GM12878 (cell line): Measurements from ENCODE around the gene MAPKBP1. TPM values are rescaled to one million over a fixed set of nuclear protein-coding genes. Genes with fewer than 3 reads are reported as not detected.

Experiments used
- ATAC-seq: fragments of 200-7000 bp; cut with Tn5 transposase; 3 replicates; pipeline ENCODE4 v1.9.1; 2020; ENCODE audit warnings: mild to moderate bottlenecking, moderate library complexity
- BruUV-seq: library from RNA; stranded (reverse); fragments of 400-500 nt; replicated peaks from 2 replicates; lab custom pipeline; 2021; lab: Mats Ljungman, UMichigan
- CTCF ChIA-PET: fragments of 300-600 bp; sonication (Branson Sonifier 250); formaldehyde crosslinking; extraction: SDS; loops from one replicate; lab custom pipeline; 2021; ENCODE audit warnings: inconsistent platforms; lab: Yijun Ruan, JAX
- POLR2A ChIA-PET: fragments of 350-600 bp; formaldehyde crosslinking; extraction: SDS; loops from one replicate; lab custom pipeline; 2021; ENCODE audit warnings: inconsistent platforms; lab: Charles Lee
- RAD21 ChIA-PET: fragments of 300-600 bp; sonication (Branson Sonifier 250); formaldehyde crosslinking; loops from one replicate; lab custom pipeline; 2023; ENCODE audit warnings: antibody characterized with exemption; ENCODE audit not compliant: unreplicated experiment; lab: Charles Lee
- SMC1A ChIA-PET: fragments of 300-600 bp; sonication (Branson Sonifier 250); formaldehyde crosslinking; loops from one replicate; lab custom pipeline; 2023; ENCODE audit not compliant: unreplicated experiment, uncharacterized antibody; lab: Charles Lee
- DNase-seq: peaks from one replicate; pipeline ENCODE4 v3.0.0-alpha.2; 2011; ENCODE audit warnings: low read depth, low spot score
- FAIRE-seq: peaks from 3 replicates; lab custom pipeline; 2011; peaks lifted over from hg19 to GRCh38; lab: Jason Lieb, UNC
- H2AFZ ChIP-seq: 2 replicates; pipeline ENCODE4 v1.6.0; 2011; ENCODE audit warnings: low read depth, low read length, control low read depth; ENCODE audit not compliant: control insufficient read depth
- H3K27ac ChIP-seq: 2 replicates; pipeline ENCODE4 v1.5.1; 2011; ENCODE audit warnings: control low read depth; ENCODE audit not compliant: control insufficient read depth, insufficient read depth
- H3K27me3 ChIP-seq, 2 experiments: replicated peaks in 1 of 2; 2 replicates each; pipeline versions ENCODE4 v1.6.0 to v1.6.1; 2011; ENCODE audit warnings: low read length in 1 of 2; ENCODE audit not compliant: control insufficient read depth in 2 of 2, insufficient read depth in 2 of 2
- H3K36me3 ChIP-seq, 2 experiments: 2 replicates each; pipeline ENCODE4 v1.5.1; 2011; ENCODE audit warnings: low read length in 1 of 2; ENCODE audit not compliant: control insufficient read depth in 2 of 2, insufficient read depth in 2 of 2
- H3K4me1 ChIP-seq: 2 replicates; pipeline ENCODE4 v1.6.1; 2011; ENCODE audit warnings: mild to moderate bottlenecking, low read length, moderate library complexity, mixed read lengths; ENCODE audit not compliant: control insufficient read depth, insufficient read depth
- H3K4me2 ChIP-seq: 2 replicates; pipeline ENCODE4 v1.6.0; 2011; ENCODE audit warnings: control low read depth; ENCODE audit not compliant: control insufficient read depth, insufficient read depth
- H3K4me3 ChIP-seq: fragments of 200-600 bp; sonication (generic); 2 replicates; pipeline ENCODE4 v1.5.1; 2016
- H3K79me2 ChIP-seq: 2 replicates; pipeline ENCODE4 v1.6.0; 2011; ENCODE audit warnings: low read length; ENCODE audit not compliant: control insufficient read depth, insufficient read depth
- H3K9ac ChIP-seq: 2 replicates; pipeline ENCODE4 v1.8.0; 2011; ENCODE audit warnings: low read length, control low read depth, mixed read lengths; ENCODE audit not compliant: control insufficient read depth, insufficient read depth
- H3K9me3 ChIP-seq: replicated peaks from 3 replicates; pipeline ENCODE4 v1.5.1; 2011; ENCODE audit warnings: mild to moderate bottlenecking, low read length; ENCODE audit not compliant: control insufficient read depth, insufficient read depth
- H4K20me1 ChIP-seq: 2 replicates; pipeline ENCODE4 v1.6.0; 2011; ENCODE audit not compliant: control insufficient read depth, insufficient read depth
- BMI1 ChIP-seq: fragments of 450-650 bp; IDR thresholded peaks from 2 replicates; pipeline ENCODE4 v1.6.1; 2016; ENCODE audit warnings: mild to moderate bottlenecking, moderate library complexity, borderline replicate concordance
- DPF2 ChIP-seq: fragments of 450-650 bp; IDR thresholded peaks from 2 replicates; pipeline ENCODE4 v1.6.1; 2017; ENCODE audit warnings: mild to moderate bottlenecking
- FOS ChIP-seq: IDR thresholded peaks from 3 replicates; pipeline ENCODE4 v1.6.1; 2011; ENCODE audit warnings: borderline replicate concordance; ENCODE audit not compliant: insufficient read length; ENCODE audit errors: extremely low read depth
- MYB ChIP-seq: fragments of 150-350 bp; IDR thresholded peaks from 2 replicates; pipeline ENCODE4 v1.6.1; 2014; ENCODE audit warnings: mild to moderate bottlenecking, low read depth, low read length, borderline replicate concordance
- RELB ChIP-seq: fragments of 450-650 bp; IDR thresholded peaks from 2 replicates; pipeline ENCODE4 v1.6.1; 2017; ENCODE audit warnings: low read depth, mild to moderate bottlenecking, moderate library complexity
- SREBF2 ChIP-seq: IDR thresholded peaks from 2 replicates; pipeline ENCODE4 v1.6.1; 2012; ENCODE audit warnings: mild to moderate bottlenecking, low read length
- SUZ12 ChIP-seq: fragments of 200-600 bp; sonication (generic); IDR thresholded peaks from one replicate; pipeline ENCODE4 v1.6.1; 2018; ENCODE audit warnings: antibody characterized with exemption, mild to moderate bottlenecking; ENCODE audit not compliant: unreplicated experiment
- TAF1 ChIP-seq: IDR thresholded peaks from 2 replicates; pipeline ENCODE4 v1.6.1; 2011; ENCODE audit warnings: mild to moderate bottlenecking, low read depth, low read length, borderline replicate concordance
- TARDBP ChIP-seq: IDR thresholded peaks from 2 replicates; pipeline ENCODE4 v1.6.1; 2016; ENCODE audit warnings: borderline replicate concordance
- USF1 ChIP-seq: IDR thresholded peaks from 2 replicates; pipeline ENCODE4 v1.6.1; 2011; ENCODE audit warnings: borderline replicate concordance, low read depth, mild to moderate bottlenecking, moderate library complexity, mixed read lengths, low read length; ENCODE audit not compliant: insufficient read depth; ENCODE audit errors: extremely low read length
- WGBS: methylation state at CpG from one replicate; pipeline ENCODE4 v1.1.6; 2016; ENCODE audit warnings: low lambda C conversion rate; ENCODE audit not compliant: insufficient replicate concordance, insufficient coverage; ENCODE audit errors: missing lambda C conversion rate; 5-methylcytosine and 5-hydroxymethylcytosine counted together
- in situ Hi-C: fragments of 300-500 bp; cut with MboI; formaldehyde crosslinking; loops from 9 replicates; pipeline ENCODE4 v1.14.3; 2018; ENCODE audit warnings: mixed read lengths
- intact Hi-C: fragments of 100-400 bp; cut with micrococcal nuclease; formaldehyde crosslinking; loops from one replicate; pipeline ENCODE4 v1.14.2; 2022; ENCODE audit not compliant: unreplicated experiment
- polyA plus RNA-seq, 11 experiments: library from polyadenylated mRNA; depleted of rRNA in 4 of 11; unstranded in 6 of 11; stranded (reverse) in 5 of 11; fragments of >200 nt; fragmentation: Nextera tagmentation in 4 of 11; fragmentation: Illumina TruSeq in 1 of 11; extraction: Ambion mirVana in 4 of 11; extraction: Trizol in 1 of 11; gene quantifications; 1 replicate in 1 of 11; 2 replicates in 10 of 11; pipeline versions ENCODE4 v1.2.1 to v1.2.3, GENCODE V29; 2011 to 2016; ENCODE audit warnings: inconsistent platforms in 2 of 11, missing spikeins in 2 of 11, low read depth in 1 of 11
- total RNA-seq, 4 experiments: library from RNA; depleted of rRNA in 3 of 4; stranded (reverse); fragments of >200 nt in 3 of 4; fragmentation: Illumina TruSeq in 1 of 4; extraction: Trizol in 1 of 4; gene quantifications; 2 replicates each; pipeline versions ENCODE4 v1.2.1 to v1.2.3, GENCODE V29; 2013 to 2021

MAPKBP1 gene
- total and polyA plus RNA-seq, 10 of the 15 experiments (the other 5 are each of a cell fraction or from before 2014, with no cell fraction given) = 0.44 to 19.0 (median 7.3) TPM

GRCh38 chr15:41847981-41848380 is 73.7 kb downstream of the MAPKBP1 start:
- H3K9ac ChIP-seq = no peak overlapping the region
- no peak overlapping the region for H2AFZ ChIP-seq
- no peak overlapping the region for H3K4me3 ChIP-seq
- no peak overlapping the region for H3K27ac ChIP-seq
- in situ Hi-C loops (no loop called here), intact Hi-C loops (no loop called here)
- no peaks in the 10 kb centered on the region for H3K79me2 ChIP-seq
- no peaks in the 10 kb centered on the region for H3K27me3 ChIP-seq
- no peak for FAIRE-seq
- H3K4me2 ChIP-seq = no peak overlapping the region
- no peaks in the 10 kb centered on the region for H3K9me3 ChIP-seq
- WGBS = 95% methylated on average over 9 of the region's 9 CpGs
- H3K36me3 ChIP-seq = no peaks in the 10 kb centered on the region; a peak in 1 of 4 replicates
- DNase-seq = no peak
- RAD21 ChIA-PET = no interaction called here
- TF ChIP-seq MYB (no peak), SUZ12 (no peak), TARDBP (no peak), FOS (no peak), SREBF2 (no peak), RELB (no peak), USF1 (no peak), DPF2 (no peak), TAF1 (no peak), BMI1 (no peak)
- CTCF ChIA-PET = no interaction called here
- BruUV-seq = no TSS peak
- no peaks in the 10 kb centered on the region for H3K4me1 ChIP-seq
- SMC1A ChIA-PET = no interaction called here
- POLR2A ChIA-PET = no interaction called here
- ATAC-seq = no peak
- H4K20me1 ChIP-seq = no peaks in the 10 kb centered on the region; the same call in 1 of the 2 replicates
